Astrocyte of the spinal cord (primary cell): ENCODE measurements around the gene SUN5.
"Not testable (repeated sequence)": the region's sequence is repeated elsewhere in the genome, so short reads cannot be mapped to it uniquely, and the experiment has no call there.

Source experiments
- DNase-seq: peaks from one replicate; pipeline ENCODE4 v3.0.0; 2011; ENCODE audit warnings: low read depth, low spot score
- H3K4me3 ChIP-seq: 2 replicates; pipeline ENCODE4 v1.5.1; 2011; ENCODE audit warnings: low read depth, mild to moderate bottlenecking, low read length, moderate library complexity
- CTCF ChIP-seq: IDR thresholded peaks from 2 replicates; pipeline ENCODE4 v1.5.1; 2012; ENCODE audit warnings: low read depth, mild to moderate bottlenecking, low read length, inconsistent platforms
- in situ Hi-C: cut with HindIII; loops from 2 replicates; pipeline ENCODE4 v1.10.0; 2017; ENCODE audit warnings: low sequenced_read_pairs

SUN5 gene

DNA sequence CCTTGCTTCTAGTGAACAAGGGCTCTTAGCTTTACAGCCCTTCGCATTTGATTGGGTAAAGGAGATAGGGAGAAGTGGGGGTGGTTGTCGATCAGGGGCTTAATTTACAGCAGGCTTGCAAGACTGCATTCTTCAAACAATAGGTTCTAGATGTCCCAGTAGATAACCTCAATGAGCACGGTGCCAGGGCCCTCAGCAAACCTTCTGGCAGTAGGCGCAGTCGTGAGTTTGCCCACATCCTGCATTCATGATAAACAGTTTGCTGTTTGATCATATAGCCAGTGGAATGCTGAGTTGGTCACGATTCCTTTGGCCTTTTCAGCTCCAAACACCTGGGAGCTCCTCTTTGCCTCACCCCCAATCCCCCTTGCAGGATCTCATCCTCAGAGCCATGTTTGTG, 27.5 kb downstream of the SUN5 start:
- no peak for DNase-seq
- H3K4me3 ChIP-seq: no peak overlapping the region
- in situ Hi-C loops: no loop called here
- TF ChIP-seq CTCF: no peak

DNA sequence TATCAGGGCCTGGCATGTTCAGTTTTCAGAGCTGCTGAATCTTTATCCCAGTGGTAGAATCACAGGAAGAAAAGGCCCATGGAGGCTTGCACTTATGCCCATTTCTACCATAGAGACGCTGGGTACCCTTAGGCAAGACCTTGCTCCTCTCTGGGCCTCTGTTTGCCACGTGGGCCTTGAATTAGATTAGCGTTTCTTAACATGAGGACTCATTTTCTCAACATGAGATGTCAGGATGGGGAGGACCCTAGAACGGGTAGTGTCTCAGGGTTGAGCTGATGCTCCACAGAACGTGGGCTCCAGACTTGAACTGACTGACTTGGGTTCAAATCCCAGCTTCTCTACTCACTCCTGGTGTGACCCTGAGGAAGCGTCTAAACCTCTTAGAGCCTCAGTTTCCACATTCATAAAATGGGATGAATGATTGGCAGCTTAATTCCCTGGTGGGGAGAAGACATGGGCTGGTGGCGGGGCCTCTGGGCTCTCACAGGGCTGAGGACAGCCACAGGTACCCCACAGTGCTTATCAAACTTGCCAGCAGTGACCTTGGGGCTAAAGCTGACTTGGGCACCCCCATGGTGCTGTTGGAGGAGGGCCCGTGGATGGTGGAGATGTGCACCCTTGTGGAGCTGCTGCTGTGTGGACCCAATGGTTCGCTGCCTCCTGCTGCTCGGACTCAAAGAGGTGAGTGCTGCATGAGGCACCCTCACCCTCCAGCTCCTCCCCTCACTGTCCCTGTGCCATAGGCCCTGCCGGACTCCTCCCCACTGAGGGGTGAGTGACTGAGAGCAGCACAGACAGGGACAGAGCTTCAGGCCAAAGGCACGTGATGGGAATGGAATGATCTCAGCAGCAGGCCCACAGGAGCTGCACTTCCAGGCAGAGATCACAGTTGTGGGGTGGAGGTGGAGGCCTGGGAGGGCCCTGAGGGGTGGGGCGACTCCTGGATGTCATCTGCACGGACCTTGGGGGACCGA, 28.2 kb downstream of the SUN5 start:
- TF ChIP-seq CTCF: no peak
- no peak for DNase-seq
- H3K4me3 ChIP-seq: no peak overlapping the region
- in situ Hi-C loops: no loop called here

- H3K4me3 ChIP-seq, in situ Hi-C loops: not testable (repeated sequence)
Measured at GRCh38 chr20:32975121-32975520, 29.1 kb downstream of the SUN5 start.

DNA sequence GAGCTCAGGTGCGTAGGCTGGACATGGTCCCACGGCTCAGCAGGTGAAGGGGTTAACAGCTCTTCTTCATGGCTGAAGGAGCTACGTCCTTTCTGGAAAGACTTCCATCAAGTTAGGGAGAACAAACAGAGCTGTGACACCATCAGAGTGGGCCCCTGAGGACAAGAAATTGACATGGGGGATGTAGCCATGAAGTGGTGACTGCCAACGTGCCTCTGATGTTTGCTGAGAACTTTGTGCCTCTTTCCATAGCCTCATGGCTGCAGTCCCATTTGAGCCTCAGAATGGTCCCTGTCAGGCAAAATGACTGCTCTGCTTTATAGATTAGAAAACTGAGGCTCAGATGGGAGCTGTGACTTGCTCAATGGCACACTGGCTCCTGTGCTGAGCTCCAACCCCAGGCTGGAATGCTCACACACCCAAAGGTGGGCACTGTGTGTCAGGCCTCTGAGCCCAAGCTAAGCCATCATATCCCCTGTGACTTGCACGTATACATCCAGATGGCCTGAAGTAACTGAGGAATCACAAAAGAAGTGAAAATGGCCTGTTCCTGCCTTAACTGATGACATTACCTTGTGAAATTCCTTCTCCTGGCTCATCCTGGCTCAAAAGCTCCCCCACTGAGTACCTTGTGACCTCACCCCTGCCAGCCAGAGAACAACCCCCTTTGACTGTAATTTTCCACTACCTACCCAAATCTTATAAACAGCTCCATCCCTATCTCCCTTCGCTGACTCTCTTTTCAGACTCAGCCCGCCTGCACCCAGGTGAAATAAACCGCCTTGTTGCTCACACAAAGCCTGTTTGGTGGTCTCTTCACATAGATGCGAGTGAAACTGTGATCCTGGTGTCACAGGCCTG, 29.8 kb downstream of the SUN5 start:
- DNase-seq, H3K4me3 ChIP-seq, in situ Hi-C loops: not testable (repeated sequence)

More at GRCh38 chr20:32975121-32975520, 29.1 kb downstream of the SUN5 start:
- not testable (repeated sequence) for DNase-seq

GRCh38 chr20:32973077-32973717, 31.0 kb downstream of the SUN5 start:
- TF ChIP-seq CTCF: no peak
- DNase-seq: no peak
- in situ Hi-C loops: no loop called here
- H3K4me3 ChIP-seq: no peak overlapping the region

- in situ Hi-C loops: no loop called here
- no peak for DNase-seq
- no peak overlapping the region for H3K4me3 ChIP-seq
- no peak for TF ChIP-seq CTCF
Measured at GRCh38 chr20:32972181-32973076, 31.8 kb downstream of the SUN5 start.

DNA sequence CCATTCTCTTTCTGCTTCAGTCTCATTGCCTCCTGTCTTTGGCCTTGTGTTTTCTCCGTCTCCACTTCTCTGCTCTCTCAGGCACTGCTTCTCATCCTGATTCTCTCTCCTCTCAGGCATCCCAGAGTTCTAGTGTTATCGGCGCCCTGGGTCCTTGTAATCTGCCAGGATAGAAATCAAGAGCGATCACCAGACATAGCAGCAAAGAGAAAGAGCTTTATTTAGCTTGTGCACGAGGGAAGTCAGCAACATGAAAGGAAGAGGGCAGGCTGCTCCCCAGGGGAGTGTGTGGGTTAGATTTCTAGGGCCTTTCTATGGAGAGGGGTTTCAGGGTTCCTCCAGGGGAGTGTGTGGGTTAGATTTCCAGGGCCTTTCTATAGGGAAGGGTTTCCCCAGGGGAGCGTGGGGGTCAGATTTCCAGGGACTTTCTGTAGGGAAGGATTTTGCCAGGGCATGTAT, 32.5 kb downstream of the SUN5 start:
- in situ Hi-C loops: no loop called here
- no peak for TF ChIP-seq CTCF
- no peak for DNase-seq
- H3K4me3 ChIP-seq: no peak overlapping the region
